MM.1S (cell line): ENCODE data around the gene POLE.

Experiments
- CTCF ChIP-seq: fragments of 300-600 bp; sonication (generic); IDR thresholded peaks from 2 replicates; pipeline ENCODE4 v1.5.1; 2016; ENCODE audit warnings: antibody characterized with exemption, low read length, mixed read lengths
- EZH2 ChIP-seq: fragments of 300-600 bp; sonication (generic); optimal IDR thresholded peaks from 2 replicates; pipeline ENCODE3; 2017; ENCODE audit warnings: low read depth, mild to moderate bottlenecking, antibody characterized with exemption, low read length, mixed read lengths

DNA sequence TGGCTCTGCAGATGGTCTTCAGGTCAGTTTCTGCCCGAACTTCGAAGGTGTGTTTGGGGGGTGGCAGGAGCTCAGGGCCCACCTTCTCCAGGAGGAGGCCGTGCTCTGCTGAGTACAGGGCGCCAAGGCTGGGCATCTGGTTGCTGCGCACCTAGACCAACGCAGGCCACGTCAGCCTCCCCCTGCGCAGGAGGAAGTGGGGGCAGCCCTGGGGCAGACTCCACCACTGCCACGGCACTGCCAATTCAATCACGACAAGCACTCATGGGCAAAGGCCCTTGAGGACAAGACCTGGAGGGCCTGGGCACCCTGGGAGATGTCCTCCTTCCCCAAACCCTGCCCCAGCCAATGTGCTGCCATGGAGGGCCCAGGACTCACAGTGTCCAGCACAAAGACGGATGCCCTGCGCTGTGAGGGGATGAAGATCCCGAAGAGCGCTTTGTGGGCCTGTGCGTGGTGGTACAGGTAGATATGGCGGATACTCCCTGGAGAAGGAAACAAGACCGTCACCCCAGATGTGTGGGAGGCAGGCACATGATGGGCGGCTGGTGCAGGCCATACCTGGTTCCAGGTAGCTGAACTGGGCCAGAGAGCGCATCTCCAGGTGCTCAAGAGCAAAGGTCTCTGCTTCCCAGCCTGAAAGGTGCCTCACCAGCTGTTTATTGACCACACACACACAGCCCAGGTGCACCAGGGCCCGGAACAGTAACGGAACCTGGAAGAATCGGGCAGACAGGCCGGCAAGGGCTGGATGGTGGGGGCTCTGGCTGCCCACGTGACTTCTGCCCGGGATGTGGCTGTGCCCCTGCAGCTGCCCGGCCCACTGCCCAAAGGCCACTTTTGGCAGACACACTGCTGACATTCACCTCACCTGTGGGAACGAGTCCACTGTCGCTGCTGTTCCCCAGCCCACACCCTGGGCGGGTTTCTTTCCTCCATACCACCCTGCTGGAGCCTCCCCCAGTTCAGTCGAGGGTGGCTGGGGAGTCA is 44.0 kb downstream of the POLE start:
- TF ChIP-seq CTCF (no peak), EZH2 (no peak)
